ENCODE results near the gene PROCA1.

Gene PROCA1

DNA sequence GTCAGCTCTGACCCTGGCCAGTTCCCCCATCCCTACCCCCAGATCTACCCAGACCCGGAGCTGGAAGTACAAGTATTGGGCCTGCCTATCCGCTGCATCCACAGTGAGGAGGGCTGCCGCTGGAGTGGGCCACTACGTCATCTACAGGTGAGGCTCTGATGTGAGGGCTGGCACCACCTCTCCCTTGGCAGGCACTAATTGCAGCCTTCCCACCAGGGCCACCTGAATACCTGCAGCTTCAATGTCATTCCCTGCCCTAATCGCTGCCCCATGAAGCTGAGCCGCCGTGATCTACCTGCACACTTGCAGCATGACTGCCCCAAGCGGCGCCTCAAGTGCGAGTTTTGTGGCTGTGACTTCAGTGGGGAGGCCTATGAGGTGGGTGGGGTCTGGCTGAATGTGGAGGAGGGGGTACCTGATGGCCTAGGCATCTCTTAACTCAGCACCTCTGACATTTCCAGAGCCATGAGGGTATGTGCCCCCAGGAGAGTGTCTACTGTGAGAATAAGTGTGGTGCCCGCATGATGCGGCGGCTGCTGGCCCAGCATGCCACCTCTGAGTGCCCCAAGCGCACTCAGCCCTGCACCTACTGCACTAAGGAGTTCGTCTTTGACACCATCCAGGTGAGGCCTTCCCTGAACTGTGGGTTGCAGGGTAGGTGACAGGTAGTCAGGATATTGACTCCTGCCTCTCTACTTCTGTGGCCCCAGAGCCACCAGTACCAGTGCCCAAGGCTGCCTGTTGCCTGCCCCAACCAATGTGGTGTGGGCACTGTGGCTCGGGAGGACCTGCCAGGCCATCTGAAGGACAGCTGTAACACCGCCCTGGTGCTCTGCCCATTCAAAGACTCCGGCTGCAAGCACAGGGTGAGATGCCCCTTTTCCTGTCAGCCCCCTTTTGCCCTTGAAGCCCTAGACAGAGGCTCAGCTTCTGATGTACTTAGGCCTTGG, 36.4 kb upstream of the PROCA1 start:
- DNase-seq (ENCODE audit: low spot score in 2 of 2) (no peak), ATAC-seq (replicated peaks; ENCODE audit: extremely low read depth, poor library complexity, severe bottlenecking) (no peak)
- Mint-ChIP-seq H3K4me1 (peaks cover 21% of the 10 kb centered on the region), H3K36me3 (ENCODE audit: insufficient read depth) (peaks cover 17% of the 10 kb centered on the region), H3K27me3 (no peaks in the 10 kb centered on the region), H3K9me3 (no peaks in the 10 kb centered on the region), H3K4me3 (no peak overlapping the region), H3K27ac (ENCODE audit: low read depth) (peak overlapping the region; percentile 41)

GRCh38 chr17:28747051-28747691, 35.5 kb upstream of the PROCA1 start:
- peak overlapping the region; percentile 34 for H3K4me3 Mint-ChIP-seq
- DNase-seq (ENCODE audit: low spot score in 2 of 2) (no peak), ATAC-seq (replicated peaks; ENCODE audit: extremely low read depth, poor library complexity, severe bottlenecking) (no peak)
- H3K27ac Mint-ChIP-seq (ENCODE audit: low read depth) = no peak overlapping the region
- no peaks in the 10 kb centered on the region for H3K9me3 Mint-ChIP-seq
- H3K27me3 Mint-ChIP-seq = no peaks in the 10 kb centered on the region
- H3K4me1 Mint-ChIP-seq = peaks cover 21% of the 10 kb centered on the region
- H3K36me3 Mint-ChIP-seq (ENCODE audit: insufficient read depth) = peaks cover 17% of the 10 kb centered on the region

DNA sequence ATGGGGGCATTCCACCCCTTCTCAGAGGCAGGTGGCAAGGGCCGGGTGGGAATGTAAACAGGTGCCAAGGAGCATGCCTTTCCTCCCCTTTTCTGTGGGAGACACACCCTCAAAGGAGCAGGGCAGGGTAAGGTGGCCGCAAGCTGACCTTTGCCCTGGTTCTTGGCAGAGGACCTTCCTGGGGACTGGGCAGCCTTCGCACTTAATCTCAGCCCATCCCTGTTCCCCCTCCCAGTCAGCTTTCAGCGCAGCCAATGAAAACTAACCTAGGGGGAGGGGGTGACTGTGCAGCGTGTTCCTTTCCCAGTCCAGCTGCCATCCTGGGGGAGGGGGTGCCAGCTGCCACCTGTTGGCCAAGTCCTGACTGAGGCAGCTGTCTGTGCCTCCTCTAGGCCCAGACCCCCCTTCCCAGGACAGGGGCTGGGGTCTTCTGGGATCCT, 34.9 kb upstream of the PROCA1 start:
- no peaks in the 10 kb centered on the region for H3K27me3 Mint-ChIP-seq
- H3K9me3 Mint-ChIP-seq = no peaks in the 10 kb centered on the region
- peak overlapping the region; percentile 34 for H3K4me3 Mint-ChIP-seq
- ATAC-seq (replicated peaks; ENCODE audit: extremely low read depth, poor library complexity, severe bottlenecking) (no peak), DNase-seq (ENCODE audit: low spot score in 2 of 2) (no peak)
- peaks cover 21% of the 10 kb centered on the region for H3K4me1 Mint-ChIP-seq
- peaks cover 16% of the 10 kb centered on the region for H3K36me3 Mint-ChIP-seq (ENCODE audit: insufficient read depth)
- no peak overlapping the region for H3K27ac Mint-ChIP-seq (ENCODE audit: low read depth)

GRCh38 chr17:28745786-28746411, 34.2 kb upstream of the PROCA1 start:
- no peak for DNase-seq (ENCODE audit: low spot score in 2 of 2)
- peak overlapping the region; percentile 86 for H3K27ac Mint-ChIP-seq (ENCODE audit: low read depth)
- H3K27me3 Mint-ChIP-seq = no peaks in the 10 kb centered on the region
- peaks cover 21% of the 10 kb centered on the region for H3K4me1 Mint-ChIP-seq
- H3K4me3 Mint-ChIP-seq = peak overlapping the region; percentile 80
- peaks cover 15% of the 10 kb centered on the region for H3K36me3 Mint-ChIP-seq (ENCODE audit: insufficient read depth)
- no peak for ATAC-seq (replicated peaks; ENCODE audit: extremely low read depth, poor library complexity, severe bottlenecking)
- H3K9me3 Mint-ChIP-seq = no peaks in the 10 kb centered on the region

DNA sequence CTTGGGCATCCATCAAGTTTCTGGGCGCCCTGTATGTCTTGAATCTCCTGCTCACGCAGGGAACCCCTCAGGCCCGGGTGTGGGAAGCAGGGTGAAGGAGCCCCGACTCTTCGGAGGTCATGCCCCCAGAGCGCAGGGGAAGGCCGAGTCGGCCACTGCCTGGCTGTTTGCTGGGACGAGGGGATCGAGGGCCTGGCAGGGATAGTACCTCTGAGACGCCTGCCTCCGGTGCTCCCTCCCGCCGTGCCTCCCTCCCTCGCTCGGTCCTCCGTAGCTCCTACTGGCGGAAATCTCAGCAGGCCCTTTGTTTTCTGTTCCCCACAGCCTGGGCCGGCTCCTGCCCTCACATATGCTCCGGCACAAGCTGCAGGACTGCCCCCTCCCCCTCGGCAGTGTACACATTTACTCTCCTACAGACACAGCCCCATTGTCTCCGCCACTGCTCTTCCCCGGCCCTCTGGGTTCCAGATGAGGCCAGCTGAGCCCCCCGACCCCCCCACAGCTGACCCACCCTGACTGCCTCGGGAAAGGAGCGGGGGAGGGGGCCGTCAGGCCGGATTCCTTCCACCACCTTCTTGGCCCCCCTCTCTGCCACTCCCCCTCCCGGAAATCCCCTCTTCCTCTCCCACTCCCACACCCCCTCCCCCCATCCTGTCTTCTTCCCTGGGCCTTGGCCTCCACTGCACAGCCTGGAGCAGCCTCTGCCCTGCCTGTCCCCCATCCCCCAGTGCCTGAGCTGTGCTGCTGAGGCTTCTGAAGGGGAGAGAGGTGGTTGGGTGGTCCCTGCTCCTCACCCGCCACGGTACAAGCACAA, 33.5 kb upstream of the PROCA1 start:
- ATAC-seq (replicated peaks; ENCODE audit: extremely low read depth, poor library complexity, severe bottlenecking) (no peak), DNase-seq (ENCODE audit: low spot score in 2 of 2) (no peak)
- Mint-ChIP-seq H3K36me3 (ENCODE audit: insufficient read depth) (peaks cover 15% of the 10 kb centered on the region), H3K9me3 (no peaks in the 10 kb centered on the region), H3K27ac (ENCODE audit: low read depth) (peak overlapping the region; percentile 86), H3K4me3 (peak overlapping the region; percentile 80), H3K4me1 (peaks cover 21% of the 10 kb centered on the region), H3K27me3 (no peaks in the 10 kb centered on the region)

- H3K27ac Mint-ChIP-seq (ENCODE audit: low read depth) = peak overlapping the region; percentile 86
- peaks cover 15% of the 10 kb centered on the region for H3K36me3 Mint-ChIP-seq (ENCODE audit: insufficient read depth)
- no peak for DNase-seq (ENCODE audit: low spot score in 2 of 2)
- peak; percentile 35 for ATAC-seq (replicated peaks; ENCODE audit: extremely low read depth, poor library complexity, severe bottlenecking)
- H3K9me3 Mint-ChIP-seq = no peaks in the 10 kb centered on the region
- H3K4me1 Mint-ChIP-seq = peaks cover 22% of the 10 kb centered on the region
- no peaks in the 10 kb centered on the region for H3K27me3 Mint-ChIP-seq
- H3K4me3 Mint-ChIP-seq = peak overlapping the region; percentile 80
Observed at GRCh38 chr17:28744104-28744971, 32.6 kb upstream of the PROCA1 start.

GRCh38 chr17:28743243-28744103, 31.8 kb upstream of the PROCA1 start, which contains the start of gene TRAF4:
Gene TRAF4 (plus strand): TSS chr17:28744011. CDS start chr17:28744113, 102 bp downstream.
- peak within 1 kb of the TSS; percentile 86 for H3K27ac Mint-ChIP-seq (ENCODE audit: low read depth)
- peak; percentile 47 to 48 for DNase-seq (ENCODE audit: low spot score in 2 of 2)
- H3K4me3 Mint-ChIP-seq = peak within 1 kb of the TSS; percentile 80
- H3K9me3 Mint-ChIP-seq = no peaks in the 10 kb centered on the region
- H3K36me3 Mint-ChIP-seq (ENCODE audit: insufficient read depth) = peaks cover 13% of the 10 kb centered on the region
- peak; percentile 91 for ATAC-seq (replicated peaks; ENCODE audit: extremely low read depth, poor library complexity, severe bottlenecking)
- no peaks in the 10 kb centered on the region for H3K27me3 Mint-ChIP-seq
- H3K4me1 Mint-ChIP-seq = peaks cover 29% of the 10 kb centered on the region

- no peak for DNase-seq (ENCODE audit: low spot score in 2 of 2)
- no peaks in the 10 kb centered on the region for H3K9me3 Mint-ChIP-seq
- no peak overlapping the region for H3K27ac Mint-ChIP-seq (ENCODE audit: low read depth)
- peak overlapping the region; percentile 60 for H3K4me3 Mint-ChIP-seq
- H3K36me3 Mint-ChIP-seq (ENCODE audit: insufficient read depth) = peaks cover 13% of the 10 kb centered on the region
- H3K4me1 Mint-ChIP-seq = peaks cover 31% of the 10 kb centered on the region
- ATAC-seq (replicated peaks; ENCODE audit: extremely low read depth, poor library complexity, severe bottlenecking) = no peak
- H3K27me3 Mint-ChIP-seq = no peaks in the 10 kb centered on the region
Observed at GRCh38 chr17:28741358-28742349, 30.0 kb upstream of the PROCA1 start.

GRCh38 chr17:28740406-28741357, 29.0 kb upstream of the PROCA1 start:
- Mint-ChIP-seq H3K27ac (ENCODE audit: low read depth) (no peak overlapping the region), H3K4me3 (no peak overlapping the region), H3K36me3 (ENCODE audit: insufficient read depth) (peaks cover 11% of the 10 kb centered on the region)

More at GRCh38 chr17:28740406-28741357, 29.0 kb upstream of the PROCA1 start:
- no peaks in the 10 kb centered on the region for H3K9me3 Mint-ChIP-seq
- DNase-seq (ENCODE audit: low spot score in 2 of 2) = no peak
- peaks cover 24% of the 10 kb centered on the region for H3K4me1 Mint-ChIP-seq
- no peaks in the 10 kb centered on the region for H3K27me3 Mint-ChIP-seq
- no peak for ATAC-seq (replicated peaks; ENCODE audit: extremely low read depth, poor library complexity, severe bottlenecking)

All from central memory CD8-positive, alpha-beta T cell (primary cell).